Esophagus squamous epithelium (tissue), 4 donors: ENCODE results near the gene BOK.

ENCODE experiments used
- CTCF ChIP-seq, 6 experiments: fragments of 450-650 bp in 4 of 6; fragments of 200-600 bp in 2 of 6; sonication (generic) in 2 of 6; IDR thresholded peaks; one replicate each; pipeline ENCODE4 v1.5.1; 2016 to 2019; ENCODE audit warnings: antibody characterized with exemption in 6 of 6, mild to moderate bottlenecking in 4 of 6, moderate library complexity in 4 of 6
- POLR2A ChIP-seq, 4 donors: fragments of 450-650 bp; IDR thresholded peaks; one replicate each; pipeline ENCODE4 v1.6.1; 2017; ENCODE audit warnings: antibody characterized with exemption in 4 of 4, mild to moderate bottlenecking in 4 of 4, moderate library complexity in 3 of 4

GRCh38 chr2:241611062-241611461 lies 52.5 kb downstream of the BOK start:
- TF ChIP-seq CTCF (IDR thresholded peaks at IDR 0.05) (no peak), POLR2A (IDR thresholded peaks at IDR 0.05) (no peak)
